NCI-H1694 treated with DMSO at 0.1 percent for 48 hours (cell line): ENCODE measurements around the gene TSPAN31.

Experiments
- DNase-seq: peaks from one replicate; lab custom pipeline; 2025; lab: John Stamatoyannopoulos, UW

The TSPAN31 gene

GRCh38 chr12:57752668-57753000 lies 7.8 kb downstream of the TSPAN31 start:
- no peak for DNase-seq

- no peak for DNase-seq
Observed at GRCh38 chr12:57753756-57754337, 9.0 kb downstream of the TSPAN31 start.

- peak; percentile 29 for DNase-seq
Observed at GRCh38 chr12:57754411-57755193, 9.8 kb downstream of the TSPAN31 start, which contains the start of gene MARCHF9. Gene MARCHF9, plus strand, starts transcription at chr12:57755103. Its CDS starts 426 bp downstream, at chr12:57755529.

- no peak for DNase-seq
Observed at GRCh38 chr12:57755194-57755453, 10.3 kb downstream of the TSPAN31 start.

- DNase-seq: no peak
Observed at GRCh38 chr12:57755454-57756372, 10.9 kb downstream of the TSPAN31 start.

GRCh38 chr12:57756406-57757341 lies 11.8 kb downstream of the TSPAN31 start:
- no peak for DNase-seq

DNA sequence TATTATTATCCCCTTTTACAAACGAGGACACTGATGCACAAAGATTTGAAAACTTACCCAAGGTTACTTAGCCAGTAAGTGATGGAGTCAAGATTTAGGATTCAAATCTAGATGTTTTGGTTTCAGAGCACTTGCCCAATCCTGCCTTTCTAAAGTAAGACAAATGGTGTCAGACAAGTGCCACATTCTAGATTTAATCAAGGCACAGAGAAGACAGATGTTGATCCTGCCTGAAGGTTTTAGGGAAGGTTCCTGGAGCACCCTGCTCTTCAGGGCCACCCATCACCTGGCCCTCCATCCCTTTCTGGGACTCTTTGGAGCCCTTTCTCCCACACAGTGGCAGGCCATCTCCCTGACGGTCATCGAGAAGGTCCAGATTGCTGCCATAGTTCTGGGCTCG lies 12.9 kb downstream of the TSPAN31 start:
- no peak for DNase-seq

GRCh38 chr12:57758552-57759359 lies 13.9 kb downstream of the TSPAN31 start:
- DNase-seq: no peak

DNA sequence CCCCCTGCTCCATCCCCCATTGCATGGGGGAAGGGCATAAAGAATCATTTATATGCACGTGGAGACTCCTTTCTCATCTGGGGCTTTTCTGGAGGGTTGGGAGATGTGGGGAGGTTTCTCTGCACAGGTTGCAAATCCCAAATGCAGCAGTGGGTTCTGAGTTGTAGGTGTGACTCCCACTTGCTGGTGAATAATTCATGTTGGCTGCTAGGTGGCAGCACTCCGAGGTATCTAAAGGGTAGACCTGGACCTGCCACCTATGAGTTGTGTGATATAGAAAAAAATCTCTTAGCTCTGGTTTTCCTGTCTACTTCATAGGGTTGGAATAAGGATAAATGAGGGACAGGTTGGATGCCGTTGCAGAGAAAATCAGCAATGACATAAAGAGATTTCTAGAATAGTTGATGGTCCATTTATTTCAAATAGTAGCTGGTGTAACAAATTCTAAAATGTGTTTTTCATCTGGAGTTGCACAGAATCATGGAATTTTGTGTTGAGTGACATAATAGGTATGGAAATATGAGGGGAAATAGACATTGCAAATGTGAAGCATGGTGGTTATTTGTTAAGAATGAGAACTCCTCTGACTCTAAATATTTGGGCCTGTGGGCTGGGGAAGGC lies 14.6 kb downstream of the TSPAN31 start:
- DNase-seq: peak; percentile 28

GRCh38 chr12:57760347-57760982 lies 15.6 kb downstream of the TSPAN31 start:
- no peak for DNase-seq

GRCh38 chr12:57761391-57761998 lies 16.7 kb downstream of the TSPAN31 start:
- no peak for DNase-seq

DNA sequence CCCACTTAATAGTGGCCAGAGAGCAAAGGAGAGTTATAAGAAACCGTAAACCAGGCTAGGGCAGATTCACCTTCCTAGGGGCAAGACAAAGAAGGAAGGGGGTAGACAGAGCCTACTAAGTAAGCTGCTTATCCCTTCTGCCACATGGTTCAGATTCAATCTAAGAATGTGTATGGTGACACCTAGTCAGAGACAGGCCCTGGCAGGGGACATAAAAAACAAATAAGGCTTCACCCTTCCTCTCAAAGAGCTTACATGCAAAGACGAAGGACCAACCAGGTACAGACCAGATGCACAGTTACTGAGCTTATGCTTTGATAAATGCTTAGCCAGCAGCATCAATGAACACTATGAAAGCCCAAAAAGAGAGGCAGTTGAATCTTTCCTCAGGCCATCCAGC lies 17.6 kb downstream of the TSPAN31 start:
- no peak for DNase-seq

GRCh38 chr12:57763881-57764661 lies 19.2 kb downstream of the TSPAN31 start:
- no peak for DNase-seq

GRCh38 chr12:57764662-57765002 lies 19.8 kb downstream of the TSPAN31 start:
- DNase-seq: no peak

DNA sequence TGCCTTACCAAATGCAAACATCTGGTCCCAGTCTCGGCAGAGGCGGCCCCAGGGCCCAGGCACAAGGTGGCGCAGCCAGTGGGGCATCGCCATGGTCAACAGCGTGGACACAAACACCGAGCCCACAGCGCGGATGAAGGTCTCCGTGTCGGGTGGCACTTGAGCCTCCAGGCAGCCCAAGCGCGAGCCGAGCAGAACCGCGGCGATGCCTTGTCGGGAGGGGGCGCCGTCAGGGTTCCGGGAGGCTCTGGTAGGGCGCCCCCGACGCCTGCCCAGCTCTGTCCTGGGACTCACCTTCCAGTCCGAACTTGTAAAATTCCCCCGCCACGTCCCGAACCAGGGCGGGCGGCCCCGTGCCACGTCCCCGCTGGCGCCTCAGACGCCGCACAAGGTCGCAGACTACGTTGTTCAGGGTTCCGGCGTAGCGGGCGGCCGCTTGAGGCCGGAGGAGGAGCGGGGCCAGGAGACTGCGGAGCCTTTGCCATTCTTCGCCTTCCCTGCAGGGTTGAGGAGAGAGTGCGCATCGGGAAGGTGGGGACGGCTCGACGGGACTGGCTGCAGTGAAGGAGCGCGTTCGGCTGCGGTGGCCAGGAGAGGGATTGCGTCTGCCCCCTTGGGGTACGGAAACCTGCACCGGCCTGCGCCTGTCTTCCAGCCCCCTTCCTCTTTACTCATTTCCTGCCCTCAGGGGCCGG lies 20.3 kb downstream of the TSPAN31 start:
- no peak for DNase-seq

- DNase-seq: no peak
Observed at GRCh38 chr12:57765698-57766463, 21.0 kb downstream of the TSPAN31 start.

GRCh38 chr12:57766464-57767304 lies 21.8 kb downstream of the TSPAN31 start, which contains the start of gene CYP27B1:
Gene CYP27B1, minus strand, starts transcription at chr12:57767078. Its CDS starts 37 bp downstream, at chr12:57767041.
- DNase-seq: no peak
